Smooth muscle cell of the brain vasculature (primary cell): ENCODE data around the gene LRMDA.

Experiments
- DNase-seq: peaks from one replicate; pipeline ENCODE4 v3.0.0-alpha.2; 2012; ENCODE audit warnings: low read depth, low spot score

The LRMDA gene

DNA sequence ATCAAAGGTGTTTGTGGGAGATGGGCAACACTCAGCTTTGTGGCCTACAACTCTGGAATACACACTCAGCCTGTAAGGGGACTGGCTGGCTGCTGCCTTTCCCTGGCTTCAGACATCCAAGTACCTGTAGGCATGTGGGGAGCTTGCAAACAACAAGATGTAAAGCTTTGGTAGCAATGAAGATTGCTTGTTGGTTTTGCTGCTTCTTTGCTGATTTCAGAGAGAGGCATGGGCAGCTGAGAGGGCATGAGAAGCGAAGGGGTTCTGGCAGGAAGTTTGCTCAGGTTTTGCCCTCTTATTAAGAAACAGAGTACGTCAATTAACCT, 434.8 kb downstream of the LRMDA start:
- no peak for DNase-seq

DNA sequence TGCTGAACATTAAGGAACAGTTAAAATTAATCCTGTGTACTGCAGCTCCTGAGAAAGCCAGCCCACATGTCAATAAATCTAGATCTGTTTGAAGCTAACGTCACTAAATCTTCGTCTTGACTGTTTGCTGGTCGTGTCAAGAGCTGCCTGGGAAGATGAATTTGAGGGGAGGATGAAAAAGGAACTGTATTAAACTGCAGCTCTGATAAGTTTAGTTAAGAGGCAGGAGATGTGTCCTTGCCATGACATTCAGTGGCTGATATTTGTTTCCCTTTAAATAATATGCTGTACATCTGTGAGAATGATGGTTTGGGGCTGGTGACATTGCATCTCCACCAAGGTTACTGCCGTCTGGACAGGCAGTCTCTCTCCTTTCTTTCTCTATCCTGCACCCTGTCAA, 435.3 kb downstream of the LRMDA start:
- no peak for DNase-seq

DNA sequence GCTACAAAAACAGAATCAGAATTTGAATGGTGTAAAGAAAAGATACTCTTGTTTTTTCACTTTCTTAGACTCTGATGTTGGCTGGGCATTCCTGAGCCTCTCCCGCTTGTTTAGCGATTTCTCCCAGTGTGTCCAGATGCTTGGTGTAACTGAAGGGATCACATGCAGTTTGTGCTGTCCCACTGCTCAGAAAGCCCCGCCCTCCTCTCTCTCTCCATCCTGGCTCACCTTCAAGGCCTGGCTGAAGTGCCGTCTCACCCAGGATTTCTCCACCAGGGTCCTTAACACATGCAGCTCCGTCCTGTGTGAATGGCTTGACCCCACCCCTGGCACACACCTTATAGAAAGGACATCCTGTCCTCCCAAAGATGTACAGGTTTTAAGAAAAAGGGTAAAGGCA, 437.1 kb downstream of the LRMDA start:
- DNase-seq = no peak

DNA sequence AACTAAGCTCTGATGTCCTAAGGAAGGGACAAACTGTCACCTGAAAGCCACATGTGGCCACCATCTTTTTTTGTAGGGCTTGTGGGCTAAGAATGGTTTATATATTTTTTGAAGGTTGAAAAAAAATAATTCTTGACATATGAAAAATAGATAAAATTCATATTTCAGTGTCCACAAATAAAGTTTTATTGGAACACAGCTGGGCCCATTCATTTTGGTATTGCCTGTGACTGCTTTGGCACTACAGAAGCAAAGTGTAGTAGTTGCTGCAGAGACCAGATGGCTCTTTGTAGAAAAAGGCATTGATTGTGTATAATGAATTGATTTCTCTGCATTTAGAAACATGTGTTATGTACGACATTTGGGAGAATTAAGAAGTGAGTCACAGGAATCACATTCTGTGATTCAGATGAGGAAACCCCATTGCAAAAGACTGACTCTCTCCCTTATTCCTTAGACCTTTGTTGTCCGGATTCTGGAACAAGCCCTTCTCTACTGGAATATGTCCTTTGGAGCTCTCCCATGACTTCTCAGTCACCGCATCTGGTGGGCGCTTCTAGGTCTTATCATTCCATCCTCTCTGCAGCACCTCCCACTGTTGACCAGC, 438.7 kb downstream of the LRMDA start:
- no peak for DNase-seq

DNA sequence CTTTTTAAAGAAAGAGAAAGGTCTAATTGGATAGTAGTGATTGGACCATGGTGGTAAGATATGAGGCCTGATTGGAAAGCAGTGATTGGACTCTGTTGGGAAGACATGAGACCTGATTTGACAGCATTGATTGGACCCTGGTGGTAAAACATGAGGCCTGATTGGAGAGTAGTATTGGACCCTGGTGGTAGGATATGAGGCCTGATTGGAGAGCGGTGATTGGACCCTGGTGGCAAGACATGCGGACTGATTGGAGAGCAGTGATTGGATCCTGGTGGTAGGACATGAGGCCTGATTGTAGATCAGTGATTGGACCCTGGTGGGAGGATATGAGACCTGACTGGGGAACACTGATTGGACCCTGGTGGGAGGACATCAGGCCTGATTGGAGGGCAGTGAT, 444.3 kb downstream of the LRMDA start:
- DNase-seq = no peak

DNA sequence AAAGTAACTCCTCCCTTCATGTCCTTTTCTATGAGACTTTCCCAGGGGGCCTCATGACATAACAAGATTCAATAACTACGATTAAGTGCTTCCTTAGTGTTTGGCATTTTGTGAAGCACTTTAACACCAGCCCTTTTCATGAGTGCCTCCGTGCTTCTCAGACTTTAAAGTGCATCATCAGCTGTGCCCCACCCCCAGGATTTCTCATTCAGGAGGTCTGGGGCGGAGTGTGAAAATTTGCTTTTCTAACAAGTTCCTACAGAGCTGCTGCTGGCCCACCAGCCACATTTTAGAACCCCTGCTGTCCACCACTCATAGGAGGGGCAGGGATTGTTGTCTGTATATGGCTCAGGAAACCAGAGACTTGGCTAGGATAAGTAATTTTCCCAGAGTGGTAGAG, 445.3 kb downstream of the LRMDA start:
- DNase-seq = no peak

DNA sequence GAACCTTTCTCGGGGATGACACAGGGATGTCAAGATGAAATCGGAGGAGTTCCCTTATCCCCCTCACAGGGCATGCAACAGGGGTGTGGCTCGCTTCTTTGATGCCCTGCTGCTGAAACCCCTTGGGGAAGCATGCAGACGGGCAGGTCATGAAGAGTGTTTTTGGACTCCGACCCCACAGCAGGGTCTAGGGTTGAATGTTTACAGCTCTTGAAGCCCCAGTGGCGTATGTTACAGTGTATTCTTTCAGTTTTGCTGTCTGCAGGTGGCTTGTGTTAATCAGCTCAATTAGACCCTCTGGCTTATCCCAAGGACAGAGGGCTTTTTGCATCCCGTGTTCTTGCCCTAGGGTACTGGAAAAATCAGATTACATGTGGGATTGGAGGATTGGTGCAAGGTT, 446.5 kb downstream of the LRMDA start:
- no peak for DNase-seq

DNA sequence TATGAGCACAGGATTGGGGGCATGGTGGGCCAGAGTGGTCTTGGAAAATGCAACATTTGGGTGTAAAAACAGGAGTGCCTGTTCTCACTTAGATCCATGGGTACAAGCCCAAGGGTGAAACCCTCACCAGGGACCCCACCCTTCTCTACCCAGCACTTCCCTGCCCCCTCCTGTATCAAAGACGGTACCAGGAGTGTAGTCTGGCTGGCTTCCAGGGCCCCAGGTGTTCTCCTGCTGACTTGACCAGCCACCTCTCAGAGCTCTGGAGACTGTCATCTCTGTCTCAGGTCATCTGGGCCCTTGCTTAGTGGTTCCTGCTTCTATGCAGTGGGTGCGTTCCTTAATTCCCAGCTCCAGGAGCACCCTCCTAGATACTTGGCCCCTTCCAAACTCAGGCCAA, 447.2 kb downstream of the LRMDA start:
- DNase-seq = no peak

DNA sequence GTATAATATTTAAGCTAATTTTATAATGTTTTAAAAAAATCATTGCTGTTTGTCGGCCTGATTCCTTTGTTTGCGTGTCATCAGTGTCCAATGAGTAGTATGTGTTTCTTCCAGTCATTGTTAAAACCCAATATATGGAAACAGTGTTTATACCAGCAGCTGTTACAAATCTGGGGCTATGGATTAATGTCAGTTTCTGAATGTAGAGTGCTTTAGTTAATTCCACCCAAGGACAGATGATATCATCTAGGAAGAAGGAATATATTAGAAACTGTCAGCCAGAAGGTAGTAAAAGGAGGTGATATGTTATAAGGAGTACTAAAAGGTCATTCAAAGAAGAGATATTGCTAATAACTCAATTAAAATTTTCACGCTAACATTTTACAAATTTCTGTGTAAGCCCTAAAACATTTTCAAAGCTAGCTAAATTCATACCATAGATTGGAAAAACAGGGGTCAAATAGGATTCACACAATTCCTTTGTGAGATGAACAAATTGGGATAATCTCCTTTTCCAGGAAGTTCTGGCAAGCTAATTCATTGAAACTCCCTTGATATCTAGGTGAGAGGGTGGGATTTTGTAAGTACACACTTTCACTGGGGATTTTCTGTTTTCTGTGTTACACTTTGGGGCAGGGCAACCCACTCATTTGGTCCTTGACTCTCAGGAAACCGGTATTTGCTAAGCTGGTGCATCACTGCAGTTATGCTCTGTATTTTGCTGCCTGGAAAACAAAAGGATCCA, 448.8 kb downstream of the LRMDA start:
- DNase-seq = no peak

DNA sequence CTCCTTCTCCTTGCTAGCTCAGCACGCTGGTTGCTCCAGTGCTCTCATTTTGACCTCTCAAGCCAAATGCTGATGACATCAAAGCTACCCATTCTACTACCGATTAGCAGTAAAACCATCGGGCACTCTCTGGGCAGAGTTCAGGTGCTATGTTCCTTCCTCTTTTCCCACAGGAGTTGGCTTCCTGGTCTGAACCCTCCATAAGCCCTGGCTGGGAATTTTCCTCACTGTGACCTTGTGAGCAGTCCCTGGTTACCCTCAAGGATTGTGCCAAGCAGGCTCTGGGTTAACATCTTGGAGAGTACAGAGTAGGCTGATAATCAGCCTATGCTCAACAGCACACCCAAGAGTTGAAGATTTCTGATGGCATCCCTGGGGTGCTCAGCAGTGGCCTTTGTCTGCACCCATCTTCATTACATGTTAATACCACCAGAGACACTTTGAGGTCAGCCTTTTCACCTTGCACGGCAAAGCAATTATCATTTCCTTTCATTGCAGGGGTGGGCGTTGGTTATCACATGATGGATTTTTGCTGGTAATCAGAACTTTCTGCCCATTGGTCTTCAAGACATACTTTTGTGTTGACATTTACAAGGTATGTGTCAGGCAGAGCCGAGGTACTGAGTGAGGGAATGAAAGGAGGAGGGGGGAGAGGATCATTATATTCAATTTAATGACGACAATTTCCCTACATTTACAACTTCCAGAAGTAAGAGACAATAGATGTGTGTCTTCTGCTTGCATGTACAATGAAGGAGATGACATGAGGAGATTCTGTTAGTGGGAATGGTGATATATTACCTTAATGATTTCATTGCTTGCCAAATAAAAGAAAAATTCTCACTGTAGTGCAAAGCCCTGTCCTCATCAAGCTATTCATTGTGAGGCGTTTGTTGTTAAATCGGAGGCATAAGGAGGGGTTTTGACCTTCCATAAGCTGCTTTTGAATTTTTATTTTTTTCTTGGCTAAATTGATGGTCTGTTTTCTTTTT, 452.0 kb downstream of the LRMDA start:
- no peak for DNase-seq

DNA sequence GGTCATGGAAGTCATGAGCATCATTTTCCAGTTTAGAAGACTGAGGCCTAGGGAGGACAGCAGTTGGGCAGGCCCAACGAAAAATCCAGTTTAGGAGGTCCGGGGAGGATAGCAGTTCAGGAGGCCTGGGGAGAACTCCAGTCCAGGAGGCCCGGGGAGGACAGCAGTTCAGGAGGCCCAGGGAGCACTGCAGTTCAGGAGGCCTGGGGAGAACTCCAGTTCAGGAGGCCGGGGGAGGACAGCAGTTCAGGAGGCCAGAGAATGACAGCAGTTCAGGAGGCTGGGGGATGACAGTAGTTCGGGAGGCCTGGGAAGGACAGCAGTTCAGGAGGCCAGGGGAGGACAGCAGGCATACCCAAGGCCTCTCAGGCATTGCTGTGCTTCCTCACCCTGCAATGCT, 453.4 kb downstream of the LRMDA start:
- DNase-seq = no peak

DNA sequence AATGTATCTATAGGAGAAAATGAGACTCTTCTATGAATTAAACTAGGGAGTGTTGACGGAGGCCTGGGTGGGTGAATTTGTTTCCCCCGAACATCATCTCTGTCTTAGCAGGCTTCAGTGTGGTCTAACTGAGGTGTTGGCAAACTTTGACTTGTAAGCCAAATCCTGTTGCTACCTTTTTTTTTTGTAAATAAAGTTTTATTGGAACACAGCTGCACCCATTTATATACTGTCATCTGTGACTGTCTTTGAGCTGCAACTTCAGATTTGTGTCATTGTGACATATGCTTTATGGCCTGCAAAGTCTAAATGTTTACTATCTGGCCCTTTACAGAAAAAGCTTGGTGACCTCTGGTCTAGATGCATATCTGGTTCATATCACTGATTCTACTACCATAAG, 455.9 kb downstream of the LRMDA start:
- no peak for DNase-seq

DNA sequence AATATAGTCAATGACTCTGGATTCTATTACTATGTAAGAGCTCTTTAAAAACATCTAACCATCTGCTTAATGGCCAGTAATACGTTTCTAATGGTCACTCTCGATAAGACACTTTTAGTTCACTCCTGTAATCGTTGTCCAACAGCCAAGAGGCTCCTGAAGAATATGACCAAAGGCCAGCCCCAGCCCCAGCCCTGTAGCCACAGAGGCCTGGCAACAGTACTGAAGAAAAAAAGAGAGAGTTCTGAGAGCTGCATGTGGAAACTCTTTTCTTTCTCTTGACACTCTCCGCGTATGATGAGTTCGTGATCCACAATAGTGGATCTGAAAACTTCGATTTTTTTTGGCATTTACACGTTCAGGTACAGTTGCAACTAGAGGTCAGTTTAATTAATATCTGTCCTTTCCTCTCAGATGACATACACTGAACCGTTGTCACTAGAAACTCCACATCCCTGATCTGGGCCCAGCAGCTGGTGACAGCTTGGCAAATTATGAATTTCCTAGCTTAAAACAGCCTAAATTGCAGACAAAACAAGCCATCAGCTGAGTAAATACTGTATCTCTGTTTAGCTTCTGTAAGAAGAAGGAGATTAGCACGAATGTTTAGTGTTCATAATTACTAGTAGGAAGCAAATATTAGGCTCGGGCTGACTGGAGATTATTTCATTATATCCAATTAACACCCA, 456.7 kb downstream of the LRMDA start:
- DNase-seq = no peak

DNA sequence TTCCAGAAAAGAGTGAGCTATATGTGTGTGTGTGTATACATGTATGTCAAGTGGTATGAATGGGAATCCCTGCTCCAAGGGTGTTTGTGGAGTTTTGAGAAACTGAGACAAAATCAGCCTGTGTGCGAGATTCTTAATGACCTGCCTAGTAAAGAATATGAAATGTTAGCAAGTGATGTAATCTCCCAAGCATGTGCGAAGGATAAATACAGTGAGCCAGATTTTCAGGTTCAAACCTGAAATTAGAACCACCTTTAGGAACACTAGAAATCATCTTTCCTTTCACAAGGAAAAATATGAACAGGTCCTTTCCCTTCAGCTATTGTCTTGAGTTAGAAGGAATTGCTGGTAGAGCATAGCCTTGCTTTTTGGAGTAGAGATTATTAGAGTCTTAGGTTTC, 457.6 kb downstream of the LRMDA start:
- no peak for DNase-seq

DNA sequence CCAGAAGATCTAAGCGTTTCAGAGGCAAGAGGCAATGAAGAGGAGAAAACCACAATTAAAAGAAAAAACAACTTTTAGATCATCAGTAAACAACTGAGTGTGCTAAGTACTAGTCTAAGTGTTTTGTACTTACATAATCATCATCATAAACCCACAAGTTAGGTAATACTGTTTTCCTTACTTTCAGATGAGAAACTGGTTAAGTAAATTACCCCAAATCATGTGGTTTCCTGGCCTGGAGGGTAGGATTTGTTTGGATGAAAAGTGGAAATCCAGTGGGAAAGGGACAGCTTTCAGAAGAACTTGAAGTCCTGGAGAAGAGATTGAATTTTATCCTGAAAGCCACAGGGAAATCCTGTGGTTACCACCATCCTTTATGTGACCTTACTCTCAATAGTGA, 463.3 kb downstream of the LRMDA start:
- DNase-seq = no peak

DNA sequence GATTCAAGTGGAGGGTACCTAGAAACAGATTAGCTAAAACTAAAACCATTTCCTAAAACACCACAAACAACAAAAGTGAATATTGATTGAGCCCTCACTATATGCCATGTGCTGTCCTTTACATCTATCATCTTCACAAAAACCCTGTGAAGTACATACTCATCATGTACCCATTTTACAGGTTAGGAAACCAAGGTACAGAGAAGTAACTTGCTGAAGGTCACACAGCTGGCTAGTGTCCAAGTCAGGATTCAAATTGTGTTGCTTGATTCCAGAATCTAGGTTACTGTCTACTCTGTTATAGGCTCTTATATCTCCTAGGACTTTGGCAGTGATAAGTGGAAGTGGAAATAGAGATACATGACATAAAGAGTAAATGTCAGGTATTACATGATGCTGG, 463.8 kb downstream of the LRMDA start:
- DNase-seq = no peak

DNA sequence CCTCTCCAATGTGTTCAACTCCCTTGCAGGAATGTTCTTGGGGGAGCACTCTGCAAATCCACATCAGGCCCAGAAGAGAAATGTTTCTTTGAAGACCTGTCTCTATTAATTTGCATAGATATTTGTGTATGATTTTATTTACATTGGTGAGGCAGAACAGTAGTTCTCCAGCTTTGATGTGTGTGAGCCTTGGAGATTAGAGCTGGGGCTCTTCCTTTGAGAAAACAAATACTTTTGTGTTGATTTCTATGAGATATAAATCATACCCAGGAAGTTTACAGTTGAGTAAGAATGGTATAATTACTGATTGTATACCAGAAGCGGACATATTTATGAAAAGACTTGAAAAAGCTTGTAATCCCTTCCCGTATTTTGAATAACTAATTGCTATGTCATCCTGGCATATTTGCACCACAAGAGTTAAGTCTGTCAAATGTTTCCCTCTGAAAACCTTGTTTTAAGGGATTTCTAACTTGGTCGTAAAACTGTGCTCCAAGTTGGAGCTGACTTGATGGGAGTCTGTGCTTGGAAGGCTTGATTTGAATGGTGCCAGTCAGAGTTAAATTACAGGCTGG, 468.5 kb downstream of the LRMDA start:
- DNase-seq = no peak

DNA sequence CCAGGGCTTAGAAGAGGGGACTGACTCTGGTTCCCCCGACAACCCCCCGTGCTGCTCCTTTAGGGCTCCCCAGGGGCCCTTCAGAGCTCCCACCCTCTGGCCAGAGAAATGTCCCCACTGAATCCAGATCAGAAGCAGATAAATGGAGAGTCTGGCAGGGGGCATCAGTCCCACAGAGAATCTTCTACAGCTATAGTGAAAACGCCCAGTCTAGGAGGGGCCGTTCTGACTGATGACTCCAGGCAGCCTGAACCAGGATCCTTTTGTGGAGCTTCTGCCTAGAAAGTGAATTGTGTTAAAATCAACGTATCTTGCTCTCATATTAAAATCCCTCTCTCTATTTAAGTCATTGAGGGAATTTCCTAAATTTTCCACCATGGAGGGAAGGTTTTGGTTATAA, 471.4 kb downstream of the LRMDA start:
- DNase-seq = no peak

DNA sequence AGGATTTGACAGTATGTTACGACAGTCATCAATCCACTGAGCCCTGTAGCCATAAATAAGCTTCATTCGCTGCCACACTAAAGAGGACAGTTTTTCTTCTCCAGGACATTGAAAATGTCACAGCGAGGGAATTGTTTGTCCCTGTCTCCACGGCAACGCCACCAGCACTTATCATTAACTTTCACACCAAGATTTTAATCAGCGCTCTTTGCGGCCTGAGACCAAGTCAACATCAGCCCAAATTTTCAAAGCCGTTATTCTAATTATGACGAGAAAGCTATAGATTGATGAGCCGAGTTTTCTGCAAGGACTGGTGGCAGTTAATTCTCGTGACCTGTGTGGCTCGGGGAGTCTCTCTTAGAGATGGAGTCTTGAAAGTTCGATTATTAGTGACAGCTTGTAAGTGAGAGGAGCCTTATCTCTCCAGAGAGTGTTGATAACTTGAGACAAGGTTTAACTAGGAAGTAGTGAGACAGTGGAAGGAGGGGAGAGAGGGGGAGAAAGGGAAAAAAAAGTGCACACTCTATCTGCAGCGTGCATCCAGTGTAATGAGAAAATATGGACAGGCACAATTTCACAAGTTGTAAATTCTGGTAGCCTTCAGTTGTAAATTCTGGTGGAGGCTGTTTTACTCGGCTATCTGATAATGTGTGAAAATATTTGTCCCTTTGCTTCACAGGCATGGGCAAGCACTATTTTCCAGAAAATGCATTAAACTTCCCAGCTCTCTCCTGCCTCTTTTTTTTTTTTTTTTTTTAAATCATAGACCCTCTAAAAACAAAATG, 473.3 kb downstream of the LRMDA start:
- DNase-seq = no peak

DNA sequence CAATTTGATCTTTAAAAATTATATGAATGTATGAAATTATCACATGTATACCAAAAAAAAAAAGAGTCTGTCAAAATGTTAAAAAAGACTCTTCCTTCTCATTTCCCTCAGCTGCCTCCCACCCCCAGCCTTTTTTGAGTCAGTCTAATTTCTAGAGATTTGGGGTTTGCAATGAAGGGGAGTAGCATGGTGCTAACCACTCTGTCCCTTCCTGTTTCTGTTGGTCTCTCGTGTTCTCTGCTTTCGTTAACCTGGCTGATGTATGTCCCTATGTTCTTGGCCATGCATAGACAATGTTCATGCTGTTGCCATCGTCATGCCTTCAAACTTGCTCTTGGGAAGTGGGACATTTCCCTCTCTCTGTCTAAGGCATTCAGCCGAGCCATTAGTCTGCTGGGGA, 474.1 kb downstream of the LRMDA start:
- no peak for DNase-seq

DNA sequence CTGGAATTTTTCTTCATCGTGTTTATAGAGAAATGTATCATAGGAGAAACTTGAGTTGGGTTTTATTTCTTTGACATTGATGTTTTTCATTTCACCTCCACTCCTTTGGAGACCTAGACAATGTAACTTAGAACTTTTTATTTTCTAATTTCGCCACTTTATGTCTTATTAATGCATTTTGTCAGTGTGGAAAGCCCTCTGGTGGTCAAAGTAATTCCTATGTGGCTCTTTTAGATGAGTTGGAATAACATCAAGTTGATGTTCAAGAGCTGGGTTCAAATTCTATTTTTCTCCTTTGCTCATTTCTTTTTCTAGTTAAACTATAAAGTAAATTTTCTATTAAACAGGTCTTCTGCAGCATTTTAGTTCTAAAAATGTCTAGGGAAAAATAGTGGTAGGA, 478.6 kb downstream of the LRMDA start:
- peak; percentile 9 for DNase-seq
